ENCODE results near the gene HOXA5.

The HOXA5 gene

DNA sequence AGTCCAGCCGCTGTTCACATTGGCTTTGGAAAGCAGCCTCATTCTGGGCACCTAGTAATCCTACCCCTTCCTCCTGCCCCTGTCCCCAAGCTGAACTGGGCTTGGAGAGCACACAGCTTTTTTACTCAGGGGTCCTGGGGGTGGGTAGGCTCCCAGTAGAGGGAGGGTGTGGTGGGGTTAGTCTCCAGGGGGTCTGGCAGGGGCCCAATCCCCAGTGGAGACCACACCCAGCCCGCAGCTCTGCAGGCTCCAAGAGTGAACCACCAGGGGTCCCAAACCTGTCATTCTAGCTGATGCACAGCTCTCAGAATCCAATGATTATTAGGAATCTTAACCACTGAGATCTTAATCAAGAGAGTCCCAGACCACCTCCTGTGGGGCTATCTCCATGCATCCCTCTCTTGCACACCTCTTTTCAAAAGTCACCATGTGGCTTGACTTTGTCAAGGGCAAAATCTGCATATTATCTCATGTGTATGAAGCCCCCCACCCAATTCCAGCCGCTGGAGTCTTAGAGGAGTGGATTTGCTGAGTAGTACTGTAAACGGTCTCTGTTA lies 38.9 kb upstream of the HOXA5 start:
- peaks cover 75% of the 10 kb centered on the region for H3K4me1 Mint-ChIP-seq
- TF ChIP-seq CTCF (IDR thresholded peaks at IDR 0.05) = no peak
- DNase-seq = peak; percentile 14
- no peaks in the 10 kb centered on the region for H3K9me3 Mint-ChIP-seq
- H3K36me3 Mint-ChIP-seq (ENCODE audit: low read depth) = peaks cover 4% of the 10 kb centered on the region
- H3K4me3 Mint-ChIP-seq = peak overlapping the region; percentile 97
- no peak overlapping the region for H3K27ac Mint-ChIP-seq
- H3K27me3 Mint-ChIP-seq (ENCODE audit: low read depth, poor library complexity) = peaks cover 81% of the 10 kb centered on the region

GRCh38 chr7:27181795-27182275 lies 38.4 kb upstream of the HOXA5 start:
- DNase-seq = peak; percentile 4
- Mint-ChIP-seq H3K4me3 (peak overlapping the region; percentile 97), H3K27ac (no peak overlapping the region), H3K36me3 (ENCODE audit: low read depth) (peaks cover 4% of the 10 kb centered on the region), H3K27me3 (ENCODE audit: low read depth, poor library complexity) (peaks cover 76% of the 10 kb centered on the region), H3K9me3 (no peaks in the 10 kb centered on the region), H3K4me1 (peaks cover 76% of the 10 kb centered on the region)
- TF ChIP-seq CTCF (IDR thresholded peaks at IDR 0.05) = no peak

GRCh38 chr7:27180431-27181420 lies 37.2 kb upstream of the HOXA5 start:
- no peak for TF ChIP-seq CTCF (IDR thresholded peaks at IDR 0.05)
- peak; percentile 24 for DNase-seq
- Mint-ChIP-seq H3K36me3 (ENCODE audit: low read depth) (peaks cover 4% of the 10 kb centered on the region), H3K27ac (peak overlapping the region; percentile 23), H3K4me1 (peaks cover 77% of the 10 kb centered on the region), H3K9me3 (no peaks in the 10 kb centered on the region), H3K27me3 (ENCODE audit: low read depth, poor library complexity) (peaks cover 64% of the 10 kb centered on the region), H3K4me3 (peak overlapping the region; percentile 97)

- peak; percentile 88 for TF ChIP-seq CTCF (IDR thresholded peaks at IDR 0.05)
- Mint-ChIP-seq H3K9me3 (no peaks in the 10 kb centered on the region), H3K4me3 (peak overlapping the region; percentile 97), H3K27me3 (ENCODE audit: low read depth, poor library complexity) (peaks cover 56% of the 10 kb centered on the region), H3K27ac (peak overlapping the region; percentile 97), H3K36me3 (ENCODE audit: low read depth) (peaks cover 4% of the 10 kb centered on the region), H3K4me1 (peaks cover 79% of the 10 kb centered on the region)
- peak; percentile 88 for DNase-seq
Observed at GRCh38 chr7:27179503-27180430, 36.3 kb upstream of the HOXA5 start.

DNA sequence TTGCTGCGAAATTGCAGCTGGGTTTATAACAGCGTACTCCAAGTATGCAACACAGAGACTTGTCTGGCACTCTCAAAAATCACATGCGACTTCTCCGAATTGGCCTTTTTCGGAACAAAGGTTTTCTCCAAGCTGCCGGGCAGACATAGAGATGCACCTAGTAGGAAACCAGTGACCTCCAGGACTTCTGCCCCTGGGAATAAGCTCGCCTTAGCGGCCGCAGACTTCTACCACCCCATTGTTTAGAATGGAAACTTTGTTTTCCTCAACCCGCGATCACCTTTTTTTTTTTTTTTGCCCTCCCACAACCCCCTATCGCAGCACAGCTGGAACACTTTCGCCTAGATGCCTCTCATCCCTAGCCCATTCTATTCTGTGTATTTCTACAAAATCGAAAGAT lies 35.5 kb upstream of the HOXA5 start:
- Mint-ChIP-seq H3K9me3 (no peaks in the 10 kb centered on the region), H3K27ac (peak overlapping the region; percentile 97), H3K36me3 (ENCODE audit: low read depth) (peaks cover 4% of the 10 kb centered on the region), H3K4me1 (peaks cover 80% of the 10 kb centered on the region), H3K27me3 (ENCODE audit: low read depth, poor library complexity) (peaks cover 51% of the 10 kb centered on the region), H3K4me3 (peak overlapping the region; percentile 97)
- no peak for TF ChIP-seq CTCF (IDR thresholded peaks at IDR 0.05)
- peak; percentile 19 for DNase-seq

Measured in nephron progenitor cell (in vitro differentiated cells).